GM12875 (cell line): ENCODE data around the gene STK32B.

Experiments
- H3K4me3 ChIP-seq: one replicate; pipeline ENCODE4 v1.5.1; 2011; ENCODE audit warnings: low read depth, low read length, control low read depth
- TF ChIP-seq, protein P1 (sequence below): IDR thresholded peaks from 2 replicates; pipeline ENCODE4 v1.5.1; 2011; ENCODE audit warnings: low read depth, mild to moderate bottlenecking, control low read depth, inconsistent platforms, low read length, moderate library complexity, borderline replicate concordance; ENCODE audit not compliant: insufficient read depth

Gene STK32B

GRCh38 chr4:5020341-5020740 is 30.9 kb upstream of the STK32B start:
- no peak overlapping the region for H3K4me3 ChIP-seq
- TF ChIP-seq, protein P1, sequence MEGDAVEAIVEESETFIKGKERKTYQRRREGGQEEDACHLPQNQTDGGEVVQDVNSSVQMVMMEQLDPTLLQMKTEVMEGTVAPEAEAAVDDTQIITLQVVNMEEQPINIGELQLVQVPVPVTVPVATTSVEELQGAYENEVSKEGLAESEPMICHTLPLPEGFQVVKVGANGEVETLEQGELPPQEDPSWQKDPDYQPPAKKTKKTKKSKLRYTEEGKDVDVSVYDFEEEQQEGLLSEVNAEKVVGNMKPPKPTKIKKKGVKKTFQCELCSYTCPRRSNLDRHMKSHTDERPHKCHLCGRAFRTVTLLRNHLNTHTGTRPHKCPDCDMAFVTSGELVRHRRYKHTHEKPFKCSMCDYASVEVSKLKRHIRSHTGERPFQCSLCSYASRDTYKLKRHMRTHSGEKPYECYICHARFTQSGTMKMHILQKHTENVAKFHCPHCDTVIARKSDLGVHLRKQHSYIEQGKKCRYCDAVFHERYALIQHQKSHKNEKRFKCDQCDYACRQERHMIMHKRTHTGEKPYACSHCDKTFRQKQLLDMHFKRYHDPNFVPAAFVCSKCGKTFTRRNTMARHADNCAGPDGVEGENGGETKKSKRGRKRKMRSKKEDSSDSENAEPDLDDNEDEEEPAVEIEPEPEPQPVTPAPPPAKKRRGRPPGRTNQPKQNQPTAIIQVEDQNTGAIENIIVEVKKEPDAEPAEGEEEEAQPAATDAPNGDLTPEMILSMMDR, result no peak

DNA sequence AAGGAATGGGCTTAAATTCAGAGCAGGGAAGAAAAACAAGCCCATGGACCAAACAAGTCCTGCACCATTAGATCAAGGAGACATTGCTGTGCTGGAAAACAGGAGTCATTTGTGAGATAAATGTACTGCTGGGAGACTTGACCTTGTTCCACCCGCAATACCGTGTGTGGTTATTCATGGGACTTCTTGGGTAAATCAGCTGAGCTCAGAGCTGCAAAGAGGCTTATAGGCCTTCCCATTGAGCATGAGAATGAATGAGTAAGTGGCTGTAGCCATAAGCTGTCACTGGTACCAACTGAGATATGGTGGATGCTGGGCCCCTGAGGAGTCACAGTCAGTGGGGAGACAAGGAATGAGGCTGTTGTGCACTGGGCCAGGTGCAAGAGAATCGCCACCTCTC is 29.7 kb upstream of the STK32B start:
- H3K4me3 ChIP-seq, result no peak overlapping the region
- TF ChIP-seq, protein P1, result no peak

DNA sequence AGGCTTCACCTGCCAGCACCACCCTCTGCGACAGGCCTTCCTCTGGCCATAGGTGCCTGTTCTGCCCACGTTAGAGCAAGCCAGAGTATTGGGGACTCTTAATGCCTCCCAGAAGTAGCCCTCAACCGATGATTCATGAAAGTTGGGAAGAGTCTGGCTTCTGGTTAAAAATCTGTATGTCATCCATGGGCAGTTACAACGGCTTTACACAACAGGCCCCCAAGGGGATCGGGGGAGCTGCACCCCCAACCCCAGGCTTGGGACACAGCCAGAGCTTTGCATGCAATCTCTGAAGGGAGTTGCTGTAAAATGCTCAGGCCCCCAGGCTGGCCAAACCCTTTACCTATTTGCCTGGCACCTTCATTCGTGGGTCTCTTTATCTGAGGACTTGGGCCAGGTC is 26.6 kb upstream of the STK32B start:
- TF ChIP-seq, protein P1, result no peak
- no peak overlapping the region for H3K4me3 ChIP-seq

GRCh38 chr4:5026371-5026770 is 24.9 kb upstream of the STK32B start:
- TF ChIP-seq, protein P1, result no peak
- H3K4me3 ChIP-seq, result no peak overlapping the region

- TF ChIP-seq, protein P1, result no peak
- H3K4me3 ChIP-seq, result no peak overlapping the region
These were observed 23.9 kb upstream of the STK32B start for GRCh38 chr4:5027346-5027745.

GRCh38 chr4:5028480-5028879 is 22.8 kb upstream of the STK32B start:
- no peak overlapping the region for H3K4me3 ChIP-seq
- TF ChIP-seq, protein P1, result no peak

- TF ChIP-seq, protein P1, result no peak
- no peak overlapping the region for H3K4me3 ChIP-seq
These were observed 21.8 kb upstream of the STK32B start for GRCh38 chr4:5029447-5029846.
